ENCODE measurements around the gene LTBP1. TPM values are rescaled to one million over a fixed set of nuclear protein-coding genes. Genes with fewer than 3 reads are reported as not detected.

LTBP1 gene
- total RNA-seq, 1 experiment from 2014 or later = 119 TPM

- H3K9me3 Mint-ChIP-seq (ENCODE audit: unreplicated experiment) = no peaks in the 10 kb centered on the region
- TF ChIP-seq CTCF (IDR thresholded peaks at IDR 0.05; ENCODE audit: unreplicated experiment) = no peak
- DNase-seq (ENCODE audit: unreplicated experiment) = no peak
- no peak overlapping the region for H3K4me3 Mint-ChIP-seq (ENCODE audit: unreplicated experiment)
- POLR2A ChIA-PET = no interaction called here
- CTCF ChIA-PET = interaction anchor here (0.6 kb wide), 1 partner anchor 12 kb away, joined by 5 read pairs; no protein-coding TSS in a partner anchor
- no peaks in the 10 kb centered on the region for H3K4me1 Mint-ChIP-seq (ENCODE audit: insufficient read depth, unreplicated experiment)
- H3K27me3 Mint-ChIP-seq (ENCODE audit: insufficient read depth, unreplicated experiment) = no peaks in the 10 kb centered on the region
- intact Hi-C loops (cut with micrococcal nuclease) = no loop called here
- H3K27ac Mint-ChIP-seq (ENCODE audit: low read depth, unreplicated experiment) = no peak overlapping the region
- BruUV-seq (replicated peaks) = no TSS peak
- H3K36me3 Mint-ChIP-seq (ENCODE audit: insufficient read depth, unreplicated experiment) = peaks cover 33% of the 10 kb centered on the region
Observed at GRCh38 chr2:33258387-33258786, 311.6 kb downstream of the LTBP1 start.

GRCh38 chr2:33262097-33262496 is 315.3 kb downstream of the LTBP1 start:
- CTCF ChIA-PET = interaction anchor here (0.8 kb wide), 1 partner anchor 9 kb away, joined by 3 read pairs; no protein-coding TSS in a partner anchor
- H3K36me3 Mint-ChIP-seq (ENCODE audit: insufficient read depth, unreplicated experiment) = peaks cover 19% of the 10 kb centered on the region
- intact Hi-C loops (cut with micrococcal nuclease) = no loop called here

GRCh38 chr2:33264766-33265165 is 318.0 kb downstream of the LTBP1 start:
- Mint-ChIP-seq H3K27ac (ENCODE audit: low read depth, unreplicated experiment) (no peak overlapping the region), H3K4me3 (ENCODE audit: unreplicated experiment) (no peak overlapping the region), H3K36me3 (ENCODE audit: insufficient read depth, unreplicated experiment) (peaks cover 38% of the 10 kb centered on the region), H3K4me1 (ENCODE audit: insufficient read depth, unreplicated experiment) (peaks cover 6% of the 10 kb centered on the region), H3K9me3 (ENCODE audit: unreplicated experiment) (no peaks in the 10 kb centered on the region), H3K27me3 (ENCODE audit: insufficient read depth, unreplicated experiment) (no peaks in the 10 kb centered on the region)
- no TSS peak for BruUV-seq (replicated peaks)
- no peak for DNase-seq (ENCODE audit: unreplicated experiment)
- ChIA-PET POLR2A (interaction anchor here (0.8 to 1.3 kb wide), 2 partner anchors 27 to 229 kb away, joined by 3 to 4 read pairs; no protein-coding TSS in a partner anchor), CTCF (interaction anchor here (0.6 to 4.8 kb wide), 3 partner anchors 101 to 495 kb away, joined by 3 to 55 read pairs (median 6); no protein-coding TSS in a partner anchor)
- TF ChIP-seq CTCF (IDR thresholded peaks at IDR 0.05; ENCODE audit: unreplicated experiment) = no peak
- intact Hi-C loops (cut with micrococcal nuclease) = no loop called here

More at GRCh38 chr2:33262097-33262496, 315.3 kb downstream of the LTBP1 start:
- POLR2A ChIA-PET = no interaction called here
- Mint-ChIP-seq H3K9me3 (ENCODE audit: unreplicated experiment) (no peaks in the 10 kb centered on the region), H3K27me3 (ENCODE audit: insufficient read depth, unreplicated experiment) (no peaks in the 10 kb centered on the region), H3K27ac (ENCODE audit: low read depth, unreplicated experiment) (no peak overlapping the region), H3K4me1 (ENCODE audit: insufficient read depth, unreplicated experiment) (peaks cover 6% of the 10 kb centered on the region), H3K4me3 (ENCODE audit: unreplicated experiment) (no peak overlapping the region)
- no peak for DNase-seq (ENCODE audit: unreplicated experiment)
- no peak for TF ChIP-seq CTCF (IDR thresholded peaks at IDR 0.05; ENCODE audit: unreplicated experiment)
- BruUV-seq (replicated peaks) = no TSS peak

- H3K4me1 Mint-ChIP-seq (ENCODE audit: insufficient read depth, unreplicated experiment) = peaks cover 6% of the 10 kb centered on the region
- no peaks in the 10 kb centered on the region for H3K27me3 Mint-ChIP-seq (ENCODE audit: insufficient read depth, unreplicated experiment)
- no peaks in the 10 kb centered on the region for H3K9me3 Mint-ChIP-seq (ENCODE audit: unreplicated experiment)
- no peak for DNase-seq (ENCODE audit: unreplicated experiment)
- H3K4me3 Mint-ChIP-seq (ENCODE audit: unreplicated experiment) = no peak overlapping the region
- H3K27ac Mint-ChIP-seq (ENCODE audit: low read depth, unreplicated experiment) = no peak overlapping the region
- intact Hi-C loops (cut with micrococcal nuclease) = no loop called here
- no peak for TF ChIP-seq CTCF (IDR thresholded peaks at IDR 0.05; ENCODE audit: unreplicated experiment)
- ChIA-PET POLR2A (interaction anchor here (1.3 kb wide), 1 partner anchor 28 kb away, joined by 3 read pairs; no protein-coding TSS in a partner anchor), CTCF (interaction anchor here (0.5 to 4.8 kb wide), 2 partner anchors 231 to 490 kb away, joined by 4 to 55 read pairs; no protein-coding TSS in a partner anchor)
- H3K36me3 Mint-ChIP-seq (ENCODE audit: insufficient read depth, unreplicated experiment) = peaks cover 43% of the 10 kb centered on the region
- BruUV-seq (replicated peaks) = no TSS peak
Observed at GRCh38 chr2:33265584-33266338, 319.0 kb downstream of the LTBP1 start.

Measured in MCF 10A (cell line).